NCI-H2171 (cell line): ENCODE results near the gene TLR4.

ENCODE experiments used
- DNase-seq: peaks from one replicate; lab custom pipeline; 2025; lab: John Stamatoyannopoulos, UW

Gene TLR4

GRCh38 chr9:117714282-117714681 is 10.1 kb downstream of the TLR4 start:
- DNase-seq: no peak

DNA sequence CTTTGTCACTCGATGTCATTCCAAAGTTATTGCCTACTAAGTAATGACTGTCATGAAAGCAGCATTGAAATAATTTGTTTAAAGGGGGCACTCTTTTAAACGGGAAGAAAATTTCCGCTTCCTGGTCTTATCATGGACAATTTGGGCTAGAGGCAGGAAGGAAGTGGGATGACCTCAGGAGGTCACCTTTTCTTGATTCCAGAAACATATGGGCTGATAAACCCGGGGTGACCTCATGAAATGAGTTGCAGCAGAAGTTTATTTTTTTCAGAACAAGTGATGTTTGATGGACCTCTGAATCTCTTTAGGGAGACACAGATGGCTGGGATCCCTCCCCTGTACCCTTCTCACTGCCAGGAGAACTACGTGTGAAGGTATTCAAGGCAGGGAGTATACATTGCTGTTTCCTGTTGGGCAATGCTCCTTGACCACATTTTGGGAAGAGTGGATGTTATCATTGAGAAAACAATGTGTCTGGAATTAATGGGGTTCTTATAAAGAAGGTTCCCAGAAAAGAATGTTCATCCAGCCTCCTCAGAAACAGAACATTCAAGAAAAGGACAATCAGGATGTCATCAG is 11.3 kb downstream of the TLR4 start:
- no peak for DNase-seq

- no peak for DNase-seq
Observed at GRCh38 chr9:117718085-117718484, 13.9 kb downstream of the TLR4 start.

DNA sequence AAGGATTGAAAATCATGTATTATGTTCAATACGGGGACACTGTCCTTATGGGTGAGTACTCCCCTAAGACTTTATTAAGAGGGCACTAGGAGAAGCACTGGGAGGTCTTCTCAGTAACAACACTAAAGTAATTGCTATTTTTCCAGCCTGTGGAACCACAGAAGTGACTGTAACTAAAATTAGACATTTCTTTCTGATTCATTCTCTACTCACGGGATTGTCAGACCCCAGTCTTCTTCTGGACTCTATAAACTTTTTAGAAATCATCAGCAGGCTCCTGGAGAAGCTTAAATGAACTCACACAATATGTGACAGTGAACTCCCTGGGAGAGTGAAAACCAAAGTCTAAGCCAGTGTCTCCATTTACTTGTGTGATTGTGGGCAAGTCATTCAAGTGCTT is 14.5 kb downstream of the TLR4 start:
- no peak for DNase-seq

GRCh38 chr9:117719161-117719920 is 15.1 kb downstream of the TLR4 start:
- no peak for DNase-seq

DNA sequence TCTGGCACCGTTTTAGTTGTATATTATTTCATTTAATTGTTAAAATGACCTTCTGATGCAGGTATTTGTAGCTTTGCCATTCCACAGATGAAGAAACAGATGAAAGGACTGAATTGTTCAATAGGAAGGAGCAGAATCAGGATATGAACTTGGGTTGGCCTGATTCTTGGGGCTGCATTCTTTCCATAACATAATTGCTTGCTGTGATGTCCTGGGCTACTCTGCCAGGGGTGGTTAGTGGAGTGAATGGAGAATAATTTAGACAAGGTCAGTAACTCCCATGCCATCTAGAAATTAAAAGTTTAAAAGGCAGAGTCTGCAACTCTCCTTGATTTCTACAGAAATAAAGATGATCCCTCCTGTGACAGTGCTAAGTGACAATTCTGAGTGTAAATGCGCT is 15.9 kb downstream of the TLR4 start:
- no peak for DNase-seq

GRCh38 chr9:117720555-117720954 is 16.4 kb downstream of the TLR4 start:
- DNase-seq: no peak

GRCh38 chr9:117720987-117721386 is 16.8 kb downstream of the TLR4 start:
- no peak for DNase-seq

- DNase-seq: no peak
Observed at GRCh38 chr9:117722108-117722761, 18.0 kb downstream of the TLR4 start.

DNA sequence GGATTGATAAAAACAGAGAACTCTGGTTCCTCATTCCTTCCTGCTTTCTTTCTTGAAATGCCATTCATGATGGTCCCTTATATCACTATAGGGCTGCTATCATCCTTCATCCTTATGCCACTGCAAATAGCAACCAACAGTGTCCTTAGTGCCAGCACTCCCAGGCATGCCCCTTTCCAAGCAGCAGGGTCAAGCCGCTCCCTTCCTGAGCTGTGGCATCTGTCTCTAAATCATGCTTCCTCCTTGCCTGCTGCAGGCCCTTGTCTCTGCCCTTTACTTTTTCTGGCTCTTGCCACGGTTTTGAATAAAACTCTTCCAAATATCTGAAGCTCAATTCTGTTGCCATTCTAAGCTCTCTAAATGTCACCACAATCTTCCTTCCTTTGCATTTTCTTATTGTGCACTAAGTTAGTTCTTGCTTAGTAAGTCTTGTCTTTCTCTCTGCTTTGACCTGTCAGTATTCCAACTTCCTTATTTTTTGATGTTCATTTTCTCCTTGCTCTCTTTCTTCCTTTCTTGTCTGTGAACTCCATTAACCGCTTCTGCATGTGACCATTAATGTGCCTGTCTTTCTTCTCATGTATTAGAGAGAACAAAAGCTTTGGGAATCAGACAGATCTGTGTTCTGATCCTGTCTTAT is 19.9 kb downstream of the TLR4 start:
- no peak for DNase-seq

DNA sequence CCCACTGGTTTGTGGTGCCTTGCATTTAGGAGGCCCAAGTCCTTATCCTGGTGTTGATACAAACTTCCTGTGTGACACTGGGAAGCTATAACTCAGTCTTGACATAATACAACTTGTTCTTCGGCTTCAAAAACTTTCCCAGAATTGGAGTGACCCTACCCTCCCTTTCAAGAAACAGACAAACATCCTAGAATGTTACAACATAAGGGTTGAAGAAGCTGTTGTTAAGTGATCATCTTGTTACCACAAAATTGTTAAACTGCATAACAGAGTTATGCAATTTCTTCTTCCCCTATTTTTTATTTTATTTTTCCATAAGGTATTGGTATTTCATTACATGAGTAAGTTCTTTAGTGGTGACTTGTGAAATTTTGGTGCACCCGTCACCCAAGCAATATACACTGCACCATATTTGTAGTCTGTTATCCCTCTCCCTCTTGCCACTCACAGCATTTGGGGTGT is 21.3 kb downstream of the TLR4 start:
- no peak for DNase-seq

- DNase-seq: no peak
Observed at GRCh38 chr9:117729375-117729774, 25.2 kb downstream of the TLR4 start.

GRCh38 chr9:117732494-117732893 is 28.3 kb downstream of the TLR4 start:
- no peak for DNase-seq

- no peak for DNase-seq
Observed at GRCh38 chr9:117733465-117733864, 29.3 kb downstream of the TLR4 start.

DNA sequence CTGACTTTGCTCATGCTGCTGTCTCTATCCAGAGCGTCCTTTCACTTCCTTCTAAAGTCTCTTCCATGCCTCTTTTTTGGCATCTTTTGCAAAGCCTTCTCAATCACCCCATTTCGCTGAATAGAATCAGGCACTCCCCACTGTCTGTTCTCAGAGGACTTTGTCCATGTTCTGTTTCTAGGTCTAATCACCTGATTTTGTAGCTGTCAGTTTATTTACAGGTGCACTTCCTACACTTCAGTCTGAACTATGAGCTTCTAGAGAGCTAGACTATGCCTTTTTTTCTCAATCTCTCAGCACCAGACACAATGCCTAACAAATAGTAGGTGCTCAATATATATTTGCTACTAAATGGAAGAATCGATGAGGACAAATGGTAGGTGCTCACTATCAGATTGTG is 29.9 kb downstream of the TLR4 start:
- DNase-seq: no peak

- peak; percentile 34 for DNase-seq
Observed at GRCh38 chr9:117734523-117735314, 30.5 kb downstream of the TLR4 start.

DNA sequence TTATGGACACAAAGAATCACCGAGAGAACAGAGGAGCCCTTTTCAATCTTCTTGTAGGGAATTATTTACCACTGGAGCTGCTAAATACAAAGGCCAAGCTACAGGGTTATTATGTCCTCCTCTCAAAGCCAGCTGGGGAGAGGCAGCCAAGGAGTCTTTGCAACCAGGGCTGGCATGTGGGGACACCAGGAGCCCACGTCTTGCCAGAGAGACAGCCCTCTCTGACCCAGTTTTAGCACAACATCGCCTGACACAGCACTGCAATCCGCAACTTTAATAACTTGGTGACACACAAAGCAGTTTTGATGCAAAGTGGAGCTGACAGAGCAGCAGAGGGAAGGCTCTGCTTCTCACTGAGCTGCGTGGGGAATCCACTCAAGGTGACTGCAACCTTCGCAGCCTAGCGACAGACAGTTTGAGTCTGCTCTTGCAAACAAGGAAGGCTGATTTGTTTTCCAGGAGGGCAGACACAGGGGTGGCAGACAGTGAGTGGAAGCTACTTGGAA is 33.6 kb downstream of the TLR4 start:
- DNase-seq: no peak

- no peak for DNase-seq
Observed at GRCh38 chr9:117739206-117739605, 35.0 kb downstream of the TLR4 start.

DNA sequence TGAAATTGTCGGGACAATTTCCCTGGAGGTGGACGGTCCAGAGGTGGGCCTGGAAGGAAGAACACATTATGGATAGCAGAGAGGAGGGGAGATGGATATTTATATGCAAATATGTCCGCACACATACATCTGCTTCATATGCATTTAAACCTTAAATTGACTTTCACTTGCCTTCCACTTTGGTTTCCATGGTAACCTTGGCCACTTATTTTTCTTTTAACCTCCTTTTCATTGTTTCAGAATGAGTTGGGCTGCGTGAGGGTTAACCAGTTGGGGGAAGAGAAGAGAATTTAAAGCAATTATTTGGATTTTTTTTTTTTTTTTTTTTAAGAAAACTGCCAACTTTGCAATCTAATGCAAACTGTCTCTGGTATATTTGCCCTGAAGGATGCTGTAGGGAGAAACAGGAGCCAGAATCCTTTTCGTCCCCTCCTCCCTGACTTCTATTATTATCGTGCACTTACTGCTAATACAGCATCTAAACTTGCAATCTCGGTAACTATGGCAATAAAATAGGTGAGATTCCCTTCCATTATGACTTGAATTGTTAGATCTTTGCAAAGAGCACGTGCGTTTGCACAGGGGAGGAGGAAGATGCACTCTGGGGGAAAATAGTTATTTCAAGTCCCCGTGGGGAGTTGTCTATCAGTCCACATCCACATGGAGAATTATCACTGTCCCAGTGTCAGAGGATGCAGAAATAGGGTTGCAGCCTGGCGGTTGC is 35.6 kb downstream of the TLR4 start:
- no peak for DNase-seq

DNA sequence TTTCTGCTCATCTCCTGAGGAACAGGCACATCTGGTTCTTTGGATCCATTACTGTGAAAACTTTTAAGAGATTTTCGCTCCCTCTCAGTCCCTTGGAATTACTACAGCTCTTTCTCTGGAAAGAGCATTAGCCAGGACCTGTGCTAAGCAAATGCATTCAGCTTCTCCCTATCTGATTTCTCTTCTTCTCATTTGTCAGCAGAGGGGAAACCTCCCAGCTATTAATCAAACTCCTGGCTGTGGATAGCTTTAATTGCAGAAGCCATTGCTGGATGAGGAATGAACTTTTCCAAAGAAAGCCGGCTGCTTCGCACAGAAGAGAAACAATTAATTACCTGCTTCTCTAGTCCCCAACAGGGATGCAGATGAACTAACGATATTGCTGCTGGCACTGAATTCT is 37.9 kb downstream of the TLR4 start:
- DNase-seq: no peak

- DNase-seq: no peak
Observed at GRCh38 chr9:117744369-117744768, 40.2 kb downstream of the TLR4 start.
